ENCODE measurements around the gene ACTR1A.
"Not testable (repeated sequence)": the region's sequence is repeated elsewhere in the genome, so short reads cannot be mapped to it uniquely, and the experiment has no call there.

The ACTR1A gene

DNA sequence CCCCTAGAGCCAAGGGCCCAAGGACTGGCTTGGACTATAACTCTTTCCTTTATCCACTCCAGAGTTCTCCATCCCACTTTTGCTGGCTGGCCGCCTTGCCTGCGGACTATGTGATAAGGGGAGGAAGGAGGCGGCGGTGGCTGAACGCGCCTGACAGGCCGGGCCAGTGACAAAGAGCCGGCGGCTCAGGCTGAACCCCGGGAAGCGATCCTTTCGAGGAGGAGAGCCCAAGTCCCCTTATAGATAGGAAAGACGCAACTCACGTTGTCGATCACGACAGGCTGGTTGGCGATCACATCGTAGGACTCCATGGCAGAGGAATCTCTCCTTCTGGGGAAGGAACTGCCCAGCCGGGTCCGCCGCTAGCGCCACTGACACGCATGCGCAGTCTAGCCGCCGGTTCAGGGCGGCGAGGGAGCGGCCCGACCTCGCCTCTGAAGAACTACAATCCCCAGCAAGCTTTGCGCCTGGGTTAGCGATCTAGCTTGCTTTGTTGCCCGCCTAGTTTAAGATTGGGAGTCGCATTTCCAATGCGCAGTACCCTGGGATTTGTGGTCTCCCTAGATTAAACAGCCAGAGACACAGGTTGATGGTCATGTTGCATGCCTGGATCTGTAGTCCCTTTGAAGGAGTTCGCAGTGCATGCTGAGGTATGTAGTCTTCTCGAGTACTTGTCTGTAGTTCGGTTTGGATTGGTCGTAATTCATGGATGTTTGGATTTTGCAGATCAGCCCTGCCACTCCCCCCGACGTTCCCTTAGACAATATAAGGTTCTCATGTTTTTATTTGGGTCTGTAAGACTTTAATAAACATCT, at the start of gene ACTR1A:
Gene ACTR1A (minus strand): TSS at position 376 of the 815 bp plus-strand sequence. CDS start 65 bp downstream, at position 311.
- DNase-seq: peak; percentile 92

DNA sequence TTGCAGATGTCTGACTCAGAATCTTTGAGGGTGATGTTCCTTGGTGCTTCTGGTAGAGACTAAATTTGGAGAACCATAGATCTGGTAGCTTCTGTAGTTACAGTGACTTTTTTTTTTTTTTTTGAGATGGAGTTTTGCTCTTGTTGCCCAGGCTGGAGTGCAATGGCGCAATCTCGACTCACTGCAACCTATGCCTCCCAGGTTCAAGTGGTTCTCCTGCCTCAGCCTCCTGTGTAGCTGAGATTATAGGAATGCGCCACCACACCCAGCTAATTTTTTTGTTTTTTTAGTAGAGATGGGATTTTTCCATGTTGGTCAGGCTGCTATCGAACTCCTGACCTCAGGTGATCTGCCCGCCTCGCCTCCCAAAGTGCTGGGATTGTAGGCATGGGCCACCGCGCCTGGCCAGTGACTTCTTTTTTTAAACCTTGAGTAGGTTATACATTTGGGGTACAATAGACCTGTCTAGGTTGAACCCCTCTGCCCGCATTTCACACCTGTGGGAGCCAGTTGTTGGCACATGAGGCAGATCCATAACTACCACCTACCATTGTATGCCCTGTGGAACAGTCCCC, 48.2 kb upstream of the ACTR1A start:
- DNase-seq: no peak

GRCh38 chr10:102549549-102549948, 47.0 kb upstream of the ACTR1A start:
- no peak for DNase-seq

GRCh38 chr10:102546606-102547320, 44.3 kb upstream of the ACTR1A start:
- no peak for DNase-seq

GRCh38 chr10:102545997-102546396, 43.5 kb upstream of the ACTR1A start:
- DNase-seq: no peak

DNA sequence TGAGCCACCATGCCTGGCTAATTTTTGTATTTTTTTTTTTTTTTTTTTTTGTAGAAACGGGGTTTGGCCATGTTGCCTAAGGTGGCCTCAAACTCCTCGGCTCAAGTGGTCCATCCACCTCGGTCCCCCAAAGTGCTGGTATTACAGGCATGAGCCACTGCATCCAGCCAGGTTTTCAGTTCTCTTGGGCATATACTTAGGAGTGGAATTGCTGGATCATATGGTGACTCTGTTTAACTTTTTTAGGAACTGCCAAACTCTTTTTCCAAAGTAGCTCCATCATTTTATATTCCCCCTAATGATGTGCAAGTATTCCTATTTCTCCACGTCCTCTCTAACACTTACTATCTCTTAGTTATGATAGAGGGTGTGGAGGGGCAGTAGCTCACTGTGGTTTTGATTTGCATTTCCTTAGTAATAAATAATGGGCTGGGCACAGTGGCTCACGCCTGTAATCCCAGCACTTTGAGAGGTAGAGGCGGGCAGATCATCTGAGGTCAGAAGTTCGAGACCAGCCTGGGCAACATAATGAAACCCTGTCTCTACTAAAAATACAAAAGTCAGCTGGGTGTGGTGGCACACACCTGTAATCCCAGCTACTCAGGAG, 42.9 kb upstream of the ACTR1A start:
- no peak for DNase-seq

- no peak for DNase-seq
These were observed 40.4 kb upstream of the ACTR1A start for GRCh38 chr10:102542800-102543418.

- peak; percentile 0 for DNase-seq
These were observed 37.5 kb upstream of the ACTR1A start for GRCh38 chr10:102540023-102540422.

DNA sequence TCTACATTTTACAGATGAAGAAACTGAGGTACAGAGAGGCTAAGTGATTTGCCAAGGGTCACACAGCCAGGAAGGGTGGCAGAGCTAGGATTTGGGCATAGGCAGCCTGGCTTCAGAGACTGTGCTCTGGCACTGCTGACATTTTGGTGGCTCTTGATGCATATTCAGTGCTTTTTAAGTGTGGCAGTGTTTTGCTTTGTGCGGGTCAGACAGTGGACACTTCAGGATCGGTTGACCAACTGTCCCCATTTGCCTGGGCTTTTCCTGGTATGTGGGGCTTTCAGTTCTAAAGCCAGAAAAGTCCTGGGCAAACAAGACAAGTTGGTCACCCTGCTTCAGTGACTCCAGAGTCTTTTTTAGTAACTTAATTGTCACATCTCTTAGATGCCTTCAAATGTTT, 36.3 kb upstream of the ACTR1A start:
- no peak for DNase-seq

DNA sequence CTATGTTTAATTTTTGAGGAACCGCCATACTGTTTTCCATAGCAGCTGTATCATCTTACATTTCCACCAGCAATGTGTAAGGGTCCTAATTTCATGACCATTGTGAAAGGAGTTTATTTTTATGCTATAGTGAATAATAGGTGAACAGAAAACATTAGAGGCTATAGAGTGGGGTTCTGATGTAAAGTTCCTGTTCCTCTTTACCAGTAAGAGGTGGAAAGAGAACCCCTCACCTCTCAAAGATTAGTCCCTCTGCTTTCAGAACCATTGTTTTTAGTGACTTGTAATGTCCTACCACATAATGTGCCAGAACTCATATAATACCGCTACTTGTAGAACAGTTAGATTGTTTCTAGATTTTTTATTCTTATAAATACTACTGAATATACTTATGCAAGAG, 35.4 kb upstream of the ACTR1A start:
- no peak for DNase-seq

GRCh38 chr10:102537367-102537766, 34.9 kb upstream of the ACTR1A start:
- no peak for DNase-seq

GRCh38 chr10:102535481-102536147, 33.1 kb upstream of the ACTR1A start:
- no peak for DNase-seq

- DNase-seq: not testable (repeated sequence)
These were observed 32.5 kb upstream of the ACTR1A start for GRCh38 chr10:102534966-102535365.

DNA sequence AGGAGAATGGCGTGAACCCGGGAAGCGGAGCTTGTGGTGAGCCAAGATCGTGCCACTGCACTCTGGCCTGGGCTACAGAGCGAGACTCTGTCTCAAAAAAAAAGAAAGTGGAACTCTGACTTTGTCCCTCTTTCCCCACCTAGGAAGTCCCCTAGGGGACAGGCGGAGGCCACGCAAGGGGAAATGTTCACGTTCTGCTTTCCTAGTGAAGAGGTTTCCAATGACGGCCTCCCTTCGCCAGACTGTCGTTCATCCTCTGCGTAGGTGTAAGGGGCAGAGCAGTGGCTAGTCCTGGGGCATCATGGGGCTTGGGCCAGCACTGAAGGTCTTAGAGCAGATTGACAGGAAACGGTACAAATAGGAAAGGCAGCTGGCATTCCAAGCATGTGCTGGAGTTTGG, 31.8 kb upstream of the ACTR1A start:
- DNase-seq: no peak

GRCh38 chr10:102527546-102527945, 25.0 kb upstream of the ACTR1A start:
- DNase-seq: no peak

GRCh38 chr10:102524746-102525145, 22.2 kb upstream of the ACTR1A start:
- no peak for DNase-seq

DNA sequence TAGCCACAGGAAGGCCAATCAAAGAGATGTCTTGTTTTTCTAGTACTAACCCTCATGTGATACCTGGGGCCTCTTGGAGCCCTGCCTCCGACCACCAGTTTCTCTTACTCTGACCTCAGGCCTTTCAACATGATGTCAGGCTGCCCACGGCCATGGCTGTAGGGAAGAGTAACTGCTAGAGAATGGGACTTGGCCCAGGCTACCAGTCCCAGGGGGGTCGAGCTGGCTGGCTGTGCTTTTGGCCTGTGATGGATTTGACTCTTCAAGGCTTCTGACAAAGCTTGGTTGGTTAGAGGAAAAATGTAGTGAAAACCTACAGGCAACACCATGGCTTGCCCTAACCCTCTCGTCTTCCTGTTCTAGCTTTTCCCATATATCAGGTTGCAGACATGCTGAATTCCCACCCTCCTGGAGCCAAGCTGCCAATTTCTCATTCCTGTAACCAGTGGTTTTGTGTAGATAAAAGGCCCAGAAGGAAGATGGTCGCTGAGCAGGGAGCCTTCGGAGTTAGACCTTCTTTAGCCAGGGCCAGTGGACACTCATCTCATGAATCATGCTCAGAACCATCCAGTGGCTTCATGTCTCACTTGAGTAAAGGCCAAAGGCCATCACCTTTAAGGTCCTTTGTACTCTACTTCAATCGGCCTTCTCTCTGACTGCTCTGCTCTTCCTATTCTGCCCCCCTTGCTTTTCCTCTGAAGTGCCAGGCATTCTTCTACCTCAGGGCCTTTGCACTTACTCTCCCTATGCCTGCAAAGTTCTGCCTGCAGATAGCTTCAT, 20.9 kb upstream of the ACTR1A start:
- DNase-seq: no peak

- no peak for DNase-seq
These were observed 20.4 kb upstream of the ACTR1A start for GRCh38 chr10:102522874-102523249.

DNA sequence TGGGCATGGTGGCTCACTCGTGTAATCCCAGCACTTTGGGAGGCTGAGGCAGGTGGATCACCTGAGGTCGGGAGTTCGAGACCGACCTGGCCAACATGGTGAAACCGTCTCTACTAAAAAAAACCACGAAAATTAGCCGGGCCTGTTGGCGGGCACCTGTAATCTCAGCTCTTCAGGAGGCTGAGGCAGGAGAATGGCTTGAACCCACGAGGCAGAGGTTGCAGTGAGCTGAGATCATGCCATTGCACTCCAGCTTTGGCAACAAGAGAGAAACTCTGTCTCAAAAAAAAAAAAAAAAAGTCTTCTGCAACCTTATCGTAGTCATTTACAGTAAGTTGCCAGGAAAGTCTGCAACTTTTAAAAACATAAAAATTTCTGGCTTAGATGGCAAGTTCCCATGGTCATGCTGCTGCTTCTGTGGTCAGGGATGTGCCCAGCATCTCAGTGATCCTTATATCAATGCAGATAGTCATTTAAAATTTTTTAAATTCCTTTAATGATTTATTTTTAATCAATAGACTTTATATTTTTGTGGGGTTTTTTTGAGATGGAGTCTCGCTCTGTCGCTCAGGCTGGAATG, 16.8 kb upstream of the ACTR1A start:
- DNase-seq: no peak

GRCh38 chr10:102517553-102517952, 15.0 kb upstream of the ACTR1A start:
- no peak for DNase-seq

- no peak for DNase-seq
These were observed 13.2 kb upstream of the ACTR1A start for GRCh38 chr10:102515724-102516123.
